Stimulated activated CD4-positive, alpha-beta T cell treated with anti-CD3 and anti-CD28 coated beads, Interleukin-4, amount 100 ng/mL, for 4 hours (primary cell): Measurements from ENCODE around the gene RNH1.

Experiments used
- DNase-seq, 2 experiments: peaks; one replicate each; pipeline ENCODE4 v3.0.0-alpha.2; 2020

RNH1 gene

GRCh38 chr11:536841-537621 is 30.0 kb upstream of the RNH1 start, which contains the start of gene LRRC56:
Gene LRRC56 (plus strand): TSS chr11:537527. CDS start chr11:540685, 3,158 bp downstream.
- peak; percentile 93 for DNase-seq

GRCh38 chr11:535519-536454 is 28.7 kb upstream of the RNH1 start, which contains the start of gene HRAS:
Gene HRAS (minus strand): TSS chr11:535576.
- DNase-seq, result peak; percentile 94 to 98

GRCh38 chr11:535210-535518 is 28.1 kb upstream of the RNH1 start:
- no peak for DNase-seq

- peak in 1 of 2 experiments; percentile 23 for DNase-seq
These were observed 27.6 kb upstream of the RNH1 start for GRCh38 chr11:534396-535209.

GRCh38 chr11:533586-534395 is 26.7 kb upstream of the RNH1 start:
- DNase-seq, result no peak

- no peak for DNase-seq
These were observed 26.0 kb upstream of the RNH1 start for GRCh38 chr11:532986-533585.

- DNase-seq, result no peak
These were observed 25.5 kb upstream of the RNH1 start for GRCh38 chr11:532527-532985.

GRCh38 chr11:531919-532526 is 25.0 kb upstream of the RNH1 start:
- DNase-seq, result no peak

- no peak for DNase-seq
These were observed 24.2 kb upstream of the RNH1 start for GRCh38 chr11:530960-531831.

GRCh38 chr11:529728-530411 is 22.8 kb upstream of the RNH1 start:
- no peak for DNase-seq

- DNase-seq, result no peak
These were observed 22.0 kb upstream of the RNH1 start for GRCh38 chr11:528815-529727.

GRCh38 chr11:528166-528814 is 21.2 kb upstream of the RNH1 start:
- DNase-seq, result no peak

GRCh38 chr11:526192-526591 is 19.1 kb upstream of the RNH1 start:
- DNase-seq, result no peak

GRCh38 chr11:521177-521688 is 14.2 kb upstream of the RNH1 start:
- no peak for DNase-seq

GRCh38 chr11:520428-521176 is 13.6 kb upstream of the RNH1 start:
- no peak for DNase-seq

GRCh38 chr11:518463-519202 is 11.6 kb upstream of the RNH1 start:
- DNase-seq, result peak; percentile 80 to 89
